Progenitor cell of endocrine pancreas (in vitro differentiated cells): ENCODE results near the gene WDR72. TPM values are rescaled to one million over a fixed set of nuclear protein-coding genes. Genes with fewer than 3 reads are reported as not detected.

Source experiments
- DNase-seq: peaks from one replicate; pipeline ENCODE4 v3.0.0; 2021; ENCODE audit warnings: low spot score; ENCODE audit not compliant: unreplicated experiment
- H3K27ac Mint-ChIP-seq: 2 replicates; pipeline ENCODE4 v1.8.0; 2021; ENCODE audit warnings: mild to moderate bottlenecking, moderate library complexity, mixed read lengths
- H3K27me3 Mint-ChIP-seq: 2 replicates; pipeline ENCODE4 v1.8.0; 2021; ENCODE audit warnings: mixed read lengths
- H3K36me3 Mint-ChIP-seq: 2 replicates; pipeline ENCODE4 v1.8.0; 2022; ENCODE audit warnings: mixed read lengths; ENCODE audit not compliant: insufficient read depth
- H3K4me1 Mint-ChIP-seq: 2 replicates; pipeline ENCODE4 v1.8.0; 2021; ENCODE audit warnings: low read depth, mixed read lengths
- H3K4me3 Mint-ChIP-seq: 2 replicates; pipeline ENCODE4 v1.8.0; 2021; ENCODE audit warnings: low read depth, mild to moderate bottlenecking, moderate library complexity, mixed read lengths
- H3K9me3 Mint-ChIP-seq: 2 replicates; pipeline ENCODE4 v1.8.0; 2021; ENCODE audit warnings: low read depth, mixed read lengths
- total RNA-seq: library from RNA; stranded (reverse); gene quantifications from 2 replicates; pipeline ENCODE4 v1.2.1, GENCODE V29; 2021
- TF ChIP-seq, protein P1 (sequence below): fragments of 200-600 bp; sonication (generic); IDR thresholded peaks from one replicate; pipeline ENCODE4 v1.5.0; 2021; ENCODE audit warnings: antibody characterized with exemption, mild to moderate bottlenecking; ENCODE audit not compliant: unreplicated experiment

Gene WDR72
- total RNA-seq, 1 donor from 2014 or later = 26.6 TPM

GRCh38 chr15:53591041-53591440 lies 168.4 kb downstream of the WDR72 start:
- TF ChIP-seq, protein P1, sequence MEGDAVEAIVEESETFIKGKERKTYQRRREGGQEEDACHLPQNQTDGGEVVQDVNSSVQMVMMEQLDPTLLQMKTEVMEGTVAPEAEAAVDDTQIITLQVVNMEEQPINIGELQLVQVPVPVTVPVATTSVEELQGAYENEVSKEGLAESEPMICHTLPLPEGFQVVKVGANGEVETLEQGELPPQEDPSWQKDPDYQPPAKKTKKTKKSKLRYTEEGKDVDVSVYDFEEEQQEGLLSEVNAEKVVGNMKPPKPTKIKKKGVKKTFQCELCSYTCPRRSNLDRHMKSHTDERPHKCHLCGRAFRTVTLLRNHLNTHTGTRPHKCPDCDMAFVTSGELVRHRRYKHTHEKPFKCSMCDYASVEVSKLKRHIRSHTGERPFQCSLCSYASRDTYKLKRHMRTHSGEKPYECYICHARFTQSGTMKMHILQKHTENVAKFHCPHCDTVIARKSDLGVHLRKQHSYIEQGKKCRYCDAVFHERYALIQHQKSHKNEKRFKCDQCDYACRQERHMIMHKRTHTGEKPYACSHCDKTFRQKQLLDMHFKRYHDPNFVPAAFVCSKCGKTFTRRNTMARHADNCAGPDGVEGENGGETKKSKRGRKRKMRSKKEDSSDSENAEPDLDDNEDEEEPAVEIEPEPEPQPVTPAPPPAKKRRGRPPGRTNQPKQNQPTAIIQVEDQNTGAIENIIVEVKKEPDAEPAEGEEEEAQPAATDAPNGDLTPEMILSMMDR = no peak
- Mint-ChIP-seq H3K27me3 (no peaks in the 10 kb centered on the region), H3K4me1 (peaks cover 36% of the 10 kb centered on the region), H3K4me3 (no peak overlapping the region), H3K27ac (peak overlapping the region; percentile 29), H3K9me3 (no peaks in the 10 kb centered on the region), H3K36me3 (peaks cover 5% of the 10 kb centered on the region)
- no peak for DNase-seq

DNA sequence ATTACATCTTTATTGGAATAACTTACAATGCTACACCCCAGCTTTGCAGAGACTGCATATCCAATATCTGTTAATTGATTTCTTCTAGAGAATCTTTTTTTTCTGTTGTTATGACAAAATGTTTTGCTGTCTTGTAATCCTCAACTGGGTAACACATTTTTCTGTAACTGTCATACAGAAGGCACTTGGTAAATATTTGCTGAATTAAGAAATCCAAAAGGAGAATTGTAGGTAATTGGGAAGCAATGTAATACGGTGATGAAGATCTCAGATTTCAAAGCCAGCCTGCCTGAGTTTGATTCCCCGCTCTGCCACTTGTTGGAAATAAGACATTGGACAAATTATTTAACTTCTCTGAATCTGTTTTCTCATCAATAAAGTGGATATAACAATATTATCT lies 169.1 kb downstream of the WDR72 start:
- no peak for DNase-seq
- H3K4me3 Mint-ChIP-seq = no peak overlapping the region
- H3K27me3 Mint-ChIP-seq = no peaks in the 10 kb centered on the region
- no peak overlapping the region for H3K27ac Mint-ChIP-seq
- H3K36me3 Mint-ChIP-seq = peaks cover 8% of the 10 kb centered on the region
- H3K4me1 Mint-ChIP-seq = peaks cover 38% of the 10 kb centered on the region
- TF ChIP-seq, protein P1 = no peak
- H3K9me3 Mint-ChIP-seq = peaks cover 2% of the 10 kb centered on the region

DNA sequence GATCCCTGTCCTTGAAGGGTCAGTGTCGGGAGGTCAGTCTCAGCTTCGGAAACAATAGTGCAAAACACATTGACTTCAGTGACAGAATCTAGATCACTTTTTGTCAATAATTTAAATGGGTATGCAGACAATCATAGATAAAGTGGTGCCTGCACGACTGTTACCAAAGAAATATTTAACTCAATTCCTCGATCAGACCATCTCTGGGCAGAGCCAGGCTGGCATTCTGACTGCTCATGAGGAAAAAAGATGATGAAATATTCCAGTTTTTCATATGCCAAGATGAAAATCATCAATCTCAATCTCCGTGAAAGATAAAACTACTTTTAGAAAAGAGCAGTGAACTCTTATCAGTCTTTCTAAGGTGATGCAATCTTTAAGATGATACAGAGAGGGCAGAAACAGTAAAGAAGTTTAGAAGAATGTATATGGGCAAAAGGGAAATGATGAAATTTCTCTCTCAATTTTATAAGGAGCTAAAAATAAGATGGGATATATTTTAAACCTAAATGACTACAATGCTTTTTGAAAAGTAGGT lies 169.9 kb downstream of the WDR72 start:
- Mint-ChIP-seq H3K4me3 (no peak overlapping the region), H3K9me3 (peaks cover 6% of the 10 kb centered on the region), H3K27me3 (no peaks in the 10 kb centered on the region), H3K36me3 (peaks cover 7% of the 10 kb centered on the region), H3K27ac (peak overlapping the region; percentile 47), H3K4me1 (peaks cover 38% of the 10 kb centered on the region)
- no peak for DNase-seq
- TF ChIP-seq, protein P1 = no peak

GRCh38 chr15:53588773-53589172 lies 170.7 kb downstream of the WDR72 start:
- H3K9me3 Mint-ChIP-seq = peaks cover 7% of the 10 kb centered on the region
- no peak for DNase-seq
- H3K27me3 Mint-ChIP-seq = no peaks in the 10 kb centered on the region
- TF ChIP-seq, protein P1 = no peak
- H3K36me3 Mint-ChIP-seq = peaks cover 7% of the 10 kb centered on the region
- H3K4me1 Mint-ChIP-seq = peaks cover 38% of the 10 kb centered on the region
- H3K4me3 Mint-ChIP-seq = no peak overlapping the region
- H3K27ac Mint-ChIP-seq = no peak overlapping the region

GRCh38 chr15:53586799-53587198 lies 172.7 kb downstream of the WDR72 start:
- Mint-ChIP-seq H3K4me3 (no peak overlapping the region), H3K27me3 (no peaks in the 10 kb centered on the region), H3K36me3 (peaks cover 6% of the 10 kb centered on the region), H3K9me3 (peaks cover 7% of the 10 kb centered on the region), H3K4me1 (peaks cover 38% of the 10 kb centered on the region), H3K27ac (peak overlapping the region; percentile 1)
- TF ChIP-seq, protein P1 = peak; percentile 76
- DNase-seq = peak; percentile 39
